ENCODE measurements around the gene WIPF3.

Gene WIPF3

DNA sequence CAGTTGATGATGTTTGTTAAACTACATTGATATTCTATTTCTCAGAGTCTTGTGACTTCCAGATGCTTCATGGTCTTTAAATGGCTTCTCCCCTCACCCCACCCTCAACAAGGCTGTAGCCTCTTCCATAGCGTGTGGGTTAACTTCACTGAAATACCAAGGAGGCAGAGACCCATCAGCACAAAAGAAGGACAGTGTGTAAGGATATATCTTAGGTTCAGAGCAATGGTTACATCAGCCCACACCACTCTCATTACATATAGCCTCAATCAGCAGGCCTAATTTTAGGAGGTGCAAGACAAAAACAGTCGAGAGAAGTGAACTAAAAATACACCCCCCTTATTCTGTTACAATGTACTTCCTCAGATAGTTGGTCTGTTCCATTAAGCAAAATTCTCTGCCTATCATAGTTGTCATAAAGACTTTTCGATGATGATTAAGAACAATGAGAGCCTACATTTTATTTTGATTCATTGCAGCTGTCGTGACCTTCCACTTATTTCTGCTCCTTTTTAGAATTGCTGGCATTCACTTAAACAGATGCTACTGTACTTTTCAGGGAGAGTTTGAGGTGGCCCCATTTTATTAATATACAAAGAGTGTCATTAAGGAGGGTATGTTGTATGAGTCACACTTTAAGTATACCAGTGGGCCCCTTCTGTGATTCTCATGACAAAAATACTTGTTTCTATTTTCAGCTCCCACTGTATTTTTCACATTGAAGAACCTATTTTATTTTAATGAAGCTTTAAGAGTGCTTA is 52.1 kb downstream of the WIPF3 start:
- no peak for DNase-seq (ENCODE audit: low read depth, low spot score)
- H3K4me3 ChIP-seq (ENCODE audit: low read depth, low read length): no peak overlapping the region
- TF ChIP-seq, protein P1, sequence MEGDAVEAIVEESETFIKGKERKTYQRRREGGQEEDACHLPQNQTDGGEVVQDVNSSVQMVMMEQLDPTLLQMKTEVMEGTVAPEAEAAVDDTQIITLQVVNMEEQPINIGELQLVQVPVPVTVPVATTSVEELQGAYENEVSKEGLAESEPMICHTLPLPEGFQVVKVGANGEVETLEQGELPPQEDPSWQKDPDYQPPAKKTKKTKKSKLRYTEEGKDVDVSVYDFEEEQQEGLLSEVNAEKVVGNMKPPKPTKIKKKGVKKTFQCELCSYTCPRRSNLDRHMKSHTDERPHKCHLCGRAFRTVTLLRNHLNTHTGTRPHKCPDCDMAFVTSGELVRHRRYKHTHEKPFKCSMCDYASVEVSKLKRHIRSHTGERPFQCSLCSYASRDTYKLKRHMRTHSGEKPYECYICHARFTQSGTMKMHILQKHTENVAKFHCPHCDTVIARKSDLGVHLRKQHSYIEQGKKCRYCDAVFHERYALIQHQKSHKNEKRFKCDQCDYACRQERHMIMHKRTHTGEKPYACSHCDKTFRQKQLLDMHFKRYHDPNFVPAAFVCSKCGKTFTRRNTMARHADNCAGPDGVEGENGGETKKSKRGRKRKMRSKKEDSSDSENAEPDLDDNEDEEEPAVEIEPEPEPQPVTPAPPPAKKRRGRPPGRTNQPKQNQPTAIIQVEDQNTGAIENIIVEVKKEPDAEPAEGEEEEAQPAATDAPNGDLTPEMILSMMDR (IDR thresholded peaks at IDR 0.05; ENCODE audit: low read depth, low read length): no peak
- in situ Hi-C loops (cut with HindIII; ENCODE audit: low sequenced_read_pairs): no loop called here

DNA sequence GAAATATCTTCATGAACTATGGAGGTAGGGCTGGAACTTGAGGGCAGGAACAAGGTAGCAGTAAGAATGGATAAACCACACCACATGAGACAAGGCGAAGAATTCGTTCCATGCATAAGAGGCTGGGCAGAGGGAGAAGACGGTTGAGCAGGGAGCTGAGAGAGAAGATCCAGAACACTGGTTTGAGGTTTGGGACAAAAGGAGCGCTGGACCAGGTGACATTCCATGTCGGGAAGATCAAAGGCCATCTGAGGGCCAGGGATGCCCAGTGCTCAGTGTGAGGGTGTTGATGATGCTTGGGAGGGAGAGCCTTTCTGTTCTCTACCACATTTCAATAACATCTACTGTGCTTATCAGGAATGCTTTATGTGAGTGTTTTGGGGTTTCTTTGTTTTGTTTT is 52.8 kb downstream of the WIPF3 start:
- TF ChIP-seq, protein P1 (IDR thresholded peaks at IDR 0.05; ENCODE audit: low read depth, low read length): no peak
- no peak overlapping the region for H3K4me3 ChIP-seq (ENCODE audit: low read depth, low read length)
- in situ Hi-C loops (cut with HindIII; ENCODE audit: low sequenced_read_pairs): no loop called here
- no peak for DNase-seq (ENCODE audit: low read depth, low spot score)

DNA sequence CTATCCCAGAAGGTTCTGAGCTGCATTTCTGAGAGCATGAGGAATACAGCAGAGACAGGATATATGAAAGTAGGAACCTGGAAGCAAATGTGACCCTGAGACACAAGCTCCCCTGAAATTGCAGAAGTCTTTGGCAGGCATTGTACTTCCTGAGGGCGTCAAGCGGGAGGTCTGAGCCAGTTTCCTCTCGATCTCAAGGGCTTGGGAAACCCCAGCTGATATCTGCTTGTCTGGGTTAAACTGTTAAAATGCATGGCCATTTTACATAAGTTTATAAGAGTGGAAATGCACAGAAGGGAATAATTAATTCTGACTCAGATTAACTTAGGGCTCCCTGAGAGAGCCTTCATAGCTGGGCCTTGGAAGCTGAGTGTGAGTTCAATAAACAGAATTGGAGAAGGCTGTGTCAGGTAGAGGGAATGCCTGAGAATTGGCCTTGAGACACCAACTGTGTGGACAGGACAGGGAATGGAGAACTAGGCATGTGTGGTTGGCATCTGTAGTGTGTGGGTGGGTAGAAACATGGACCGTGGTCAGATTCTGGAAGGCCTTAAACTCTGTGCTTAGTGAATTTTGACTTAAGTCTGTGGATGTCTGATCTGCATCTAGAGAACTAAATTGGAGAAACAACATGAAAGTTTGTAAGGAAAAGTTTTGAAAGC is 53.3 kb downstream of the WIPF3 start:
- in situ Hi-C loops (cut with HindIII; ENCODE audit: low sequenced_read_pairs): no loop called here
- no peak overlapping the region for H3K4me3 ChIP-seq (ENCODE audit: low read depth, low read length)
- TF ChIP-seq, protein P1 (IDR thresholded peaks at IDR 0.05; ENCODE audit: low read depth, low read length): no peak
- no peak for DNase-seq (ENCODE audit: low read depth, low spot score)

DNA sequence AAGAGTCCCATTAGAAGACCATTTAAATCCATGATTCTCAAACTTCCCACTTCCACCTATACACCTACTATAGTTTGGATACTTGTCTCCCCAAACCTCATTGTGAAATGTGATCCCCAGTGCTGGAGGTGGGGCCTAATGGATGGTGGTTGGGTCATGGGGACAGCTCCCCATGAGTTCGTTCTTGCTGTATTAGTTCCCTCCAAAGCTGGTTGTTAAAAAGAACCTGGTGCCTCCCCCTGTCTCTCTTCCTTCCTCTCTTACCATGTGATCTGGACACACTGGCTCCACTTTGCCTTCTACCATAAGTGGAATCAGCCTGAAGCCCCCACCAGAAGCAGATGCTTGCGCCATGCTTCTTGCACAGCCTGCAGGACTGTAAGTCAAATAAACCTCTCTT is 53.9 kb downstream of the WIPF3 start:
- no peak for DNase-seq (ENCODE audit: low read depth, low spot score)
- no peak overlapping the region for H3K4me3 ChIP-seq (ENCODE audit: low read depth, low read length)
- TF ChIP-seq, protein P1 (IDR thresholded peaks at IDR 0.05; ENCODE audit: low read depth, low read length): no peak
- in situ Hi-C loops (cut with HindIII; ENCODE audit: low sequenced_read_pairs): no loop called here

DNA sequence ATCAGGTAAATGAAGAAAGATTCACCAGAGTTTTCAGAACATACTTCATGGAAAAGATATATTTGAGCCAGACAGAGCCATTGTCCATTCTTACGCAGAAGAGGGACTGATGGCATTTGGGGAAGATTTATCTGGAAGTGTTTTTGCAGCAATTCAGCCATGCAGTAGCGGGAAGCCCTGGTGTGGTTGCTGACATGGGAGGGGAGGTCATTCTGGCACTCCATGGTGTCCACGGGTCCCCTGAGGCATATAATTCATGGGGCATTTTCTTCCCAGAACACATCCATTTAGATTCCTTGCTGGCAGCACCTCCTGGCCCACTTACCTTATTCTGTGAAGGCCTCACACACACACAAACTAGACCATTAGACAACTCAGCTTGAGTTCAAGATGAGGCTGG is 55.6 kb downstream of the WIPF3 start:
- no peak for DNase-seq (ENCODE audit: low read depth, low spot score)
- H3K4me3 ChIP-seq (ENCODE audit: low read depth, low read length): no peak overlapping the region
- TF ChIP-seq, protein P1 (IDR thresholded peaks at IDR 0.05; ENCODE audit: low read depth, low read length): no peak
- in situ Hi-C loops (cut with HindIII; ENCODE audit: low sequenced_read_pairs): no loop called here

DNA sequence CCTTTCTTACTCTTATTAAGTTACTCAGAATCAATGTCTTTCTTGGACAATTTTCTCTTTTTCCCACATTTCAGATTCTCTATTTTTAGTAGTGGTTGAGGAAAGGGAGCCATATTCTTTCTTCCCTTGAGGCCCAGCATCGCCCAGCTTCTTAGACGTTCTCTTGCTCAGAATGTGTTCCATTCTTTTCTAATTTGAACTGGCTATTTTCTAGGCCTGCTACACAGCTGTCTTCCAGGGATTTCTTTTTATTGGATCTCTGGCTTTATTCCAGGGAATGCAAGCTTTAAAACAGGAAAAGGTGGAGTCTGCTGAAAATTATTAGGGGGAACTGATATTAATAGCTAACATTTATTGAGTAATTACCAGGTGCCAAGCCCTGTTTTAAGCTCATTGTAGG is 58.3 kb downstream of the WIPF3 start:
- no peak overlapping the region for H3K4me3 ChIP-seq (ENCODE audit: low read depth, low read length)
- in situ Hi-C loops (cut with HindIII; ENCODE audit: low sequenced_read_pairs): no loop called here
- no peak for DNase-seq (ENCODE audit: low read depth, low spot score)
- TF ChIP-seq, protein P1 (IDR thresholded peaks at IDR 0.05; ENCODE audit: low read depth, low read length): no peak
